HepG2 (cell line): Measurements from ENCODE around the gene KCNJ6. TPM values are rescaled to one million over a fixed set of nuclear protein-coding genes. Genes with fewer than 3 reads are reported as not detected.

Experiments used
- ATAC-seq: fragments of 200-7000 bp; cut with Tn5 transposase; 3 replicates; pipeline ENCODE4 v1.9.1; 2020; ENCODE audit warnings: mild to moderate bottlenecking, moderate library complexity
- BruUV-seq: library from RNA; stranded (reverse); fragments of 400-500 nt; replicated peaks from 2 replicates; lab custom pipeline; 2021; lab: Mats Ljungman, UMichigan
- CTCF ChIA-PET: fragments of 300-600 bp; formaldehyde crosslinking; extraction: SDS; loops from one replicate; lab custom pipeline; 2021; ENCODE audit warnings: low total read pairs, inconsistent platforms, low intra/inter-chr PET ratio; lab: Yijun Ruan, JAX
- POLR2A ChIA-PET: fragments of 350-600 bp; sonication (Branson Sonifier 250); formaldehyde crosslinking; loops from one replicate; lab custom pipeline; 2020; ENCODE audit warnings: antibody characterized with exemption, inconsistent platforms; lab: Yijun Ruan, JAX
- DNase-seq: peaks from one replicate; pipeline ENCODE4 v3.0.0-alpha.2; 2015; ENCODE audit warnings: low spot score
- FAIRE-seq: peaks from 3 replicates; lab custom pipeline; 2011; peaks lifted over from hg19 to GRCh38; lab: Jason Lieb, UNC
- H2AFZ ChIP-seq: one replicate; pipeline ENCODE4 v1.6.1; 2011; ENCODE audit warnings: low read length, inconsistent platforms
- H3K27ac ChIP-seq: fragments of 300-600 bp; 3 replicates; pipeline ENCODE4 v1.8.0; 2011; ENCODE audit warnings: mixed run types, mild to moderate bottlenecking, mixed read lengths, low read length, inconsistent platforms; ENCODE audit not compliant: insufficient read depth; ENCODE audit errors: extremely low read length
- H3K27me3 ChIP-seq, 2 experiments: fragments of 200-600 bp in 1 of 2; 2 replicates in 1 of 2; 3 replicates in 1 of 2; pipeline versions ENCODE4 v1.6.0 to v1.8.0; 2011; ENCODE audit warnings: low read length in 2 of 2, mild to moderate bottlenecking in 2 of 2, moderate library complexity in 2 of 2, inconsistent platforms in 1 of 2; ENCODE audit not compliant: insufficient read depth in 2 of 2, control insufficient read depth in 1 of 2
- H3K36me3 ChIP-seq, 2 experiments: fragments of 200-600 bp in 1 of 2; replicated peaks in 1 of 2; 2 replicates in 1 of 2; 3 replicates in 1 of 2; pipeline versions ENCODE4 v1.5.1 to v1.8.0; 2011; ENCODE audit warnings: low read length in 2 of 2, inconsistent platforms in 1 of 2; ENCODE audit not compliant: insufficient read depth in 2 of 2, control insufficient read depth in 1 of 2
- H3K4me1 ChIP-seq: 2 replicates; pipeline ENCODE4 v1.5.1; 2012; ENCODE audit warnings: low read length, inconsistent platforms; ENCODE audit not compliant: insufficient read depth
- H3K4me2 ChIP-seq: 2 replicates; pipeline ENCODE4 v1.6.0; 2011; ENCODE audit warnings: low read depth, low read length, inconsistent platforms
- H3K4me3 ChIP-seq, 3 experiments: fragments of 200-600 bp in 1 of 3; sonication (generic), shearing (Covaris generic) in 1 of 3; replicated peaks in 1 of 3; 2 replicates each; pipeline ENCODE4 v1.5.1; 2011 to 2016; ENCODE audit warnings: low read length in 3 of 3, inconsistent platforms in 2 of 3, low read depth in 2 of 3, mild to moderate bottlenecking in 2 of 3, control low read depth in 1 of 3, mixed read lengths in 1 of 3; ENCODE audit not compliant: insufficient read depth in 1 of 3
- H3K79me2 ChIP-seq: one replicate; pipeline ENCODE4 v1.6.1; 2011; ENCODE audit warnings: low read length, inconsistent platforms; ENCODE audit not compliant: insufficient read depth
- H3K9ac ChIP-seq: 2 replicates; pipeline ENCODE4 v1.6.0; 2011; ENCODE audit warnings: mild to moderate bottlenecking, low read depth, low read length, inconsistent platforms; ENCODE audit not compliant: insufficient read depth
- H3K9me3 ChIP-seq: 2 replicates; pipeline ENCODE4 v1.5.1; 2012; ENCODE audit warnings: mild to moderate bottlenecking, low read length
- H4K20me1 ChIP-seq: 2 replicates; pipeline ENCODE4 v1.6.0; 2011; ENCODE audit warnings: inconsistent platforms, mild to moderate bottlenecking, low read length, moderate library complexity; ENCODE audit not compliant: insufficient read depth
- GABPA ChIP-seq, 2 experiments: IDR thresholded peaks; 2 replicates each; pipeline ENCODE4 v1.6.1; 2011 to 2016; ENCODE audit warnings: low read depth in 2 of 2, low read length in 1 of 2, missing biosample characterization in 1 of 2, missing genetic modification characterization in 1 of 2
- NCOA5 ChIP-seq: sonication (generic); formaldehyde crosslinking; IDR thresholded peaks from 2 replicates; pipeline ENCODE4 v1.4.0; 2020; ENCODE audit warnings: missing genetic modification reagents
- PAF1 ChIP-seq: IDR thresholded peaks from 2 replicates; pipeline ENCODE4 v1.6.1; 2016; ENCODE audit warnings: missing genetic modification reagents, missing compliant biosample characterization
- RBM22 ChIP-seq: fragments of 200-400 bp; formaldehyde crosslinking; optimal IDR thresholded peaks from 2 replicates; pipeline ENCODE3; 2017; ENCODE audit warnings: mild to moderate bottlenecking, low read length, moderate library complexity
- TIGD3 ChIP-seq: sonication (generic); formaldehyde crosslinking; IDR thresholded peaks from 2 replicates; pipeline ENCODE4 v1.5.1; 2020; ENCODE audit warnings: mild to moderate bottlenecking, missing genetic modification reagents, borderline replicate concordance
- TOPORS ChIP-seq: sonication (generic); formaldehyde crosslinking; IDR thresholded peaks from 2 replicates; pipeline ENCODE4 v1.8.0; 2023; ENCODE audit warnings: mild to moderate bottlenecking, missing genetic modification reagents
- ZNF572 ChIP-seq: sonication (generic); formaldehyde crosslinking; IDR thresholded peaks from 2 replicates; pipeline ENCODE4 v1.5.1; 2020; ENCODE audit warnings: mild to moderate bottlenecking, missing genetic modification reagents
- WGBS: methylation state at CpG from one replicate; pipeline ENCODE4 v1.1.6; 2017; ENCODE audit warnings: low lambda C conversion rate; 5-methylcytosine and 5-hydroxymethylcytosine counted together
- in situ Hi-C: cut with HindIII; loops from 2 replicates; pipeline ENCODE4 v1.10.0; 2017; ENCODE audit warnings: low pct_unique_long_range_greater_than_20kb; ENCODE audit not compliant: extremely low pct_ligation_motif_present
- intact Hi-C: fragments of 100-400 bp; cut with micrococcal nuclease; formaldehyde crosslinking; loops from one replicate; pipeline ENCODE4 v1.10.0; 2022; ENCODE audit not compliant: unreplicated experiment
- polyA plus RNA-seq, 8 experiments: library from polyadenylated mRNA; depleted of rRNA in 3 of 8; stranded (reverse) in 7 of 8; unstranded in 1 of 8; fragments of >200 nt; fragmentation: Illumina TruSeq in 4 of 8; extraction: Trizol in 4 of 8; gene quantifications; 2 replicates each; pipeline versions ENCODE4 v1.2.1 to v1.2.3, GENCODE V29; 2011 to 2016; ENCODE audit warnings: low read depth in 4 of 8, missing spikeins in 1 of 8, mixed read lengths in 1 of 8; ENCODE audit not compliant: insufficient read depth in 1 of 8
- total RNA-seq, 5 experiments: library from RNA; depleted of rRNA; stranded (reverse); fragments of >200 nt; fragmentation: Illumina TruSeq; extraction: Trizol; gene quantifications; 2 replicates each; pipeline ENCODE4 v1.2.3, GENCODE V29; 2016; ENCODE audit warnings: low read depth in 1 of 5
- TF ChIP-seq, protein P1 (sequence below): IDR thresholded peaks from 2 replicates; pipeline ENCODE4 v1.6.1; 2016; ENCODE audit warnings: low read depth, borderline replicate concordance

The KCNJ6 gene
- total and polyA plus RNA-seq, 2 of the 13 experiments (the other 11 are each of a cell fraction or from before 2014, with no cell fraction given), result not detected

DNA sequence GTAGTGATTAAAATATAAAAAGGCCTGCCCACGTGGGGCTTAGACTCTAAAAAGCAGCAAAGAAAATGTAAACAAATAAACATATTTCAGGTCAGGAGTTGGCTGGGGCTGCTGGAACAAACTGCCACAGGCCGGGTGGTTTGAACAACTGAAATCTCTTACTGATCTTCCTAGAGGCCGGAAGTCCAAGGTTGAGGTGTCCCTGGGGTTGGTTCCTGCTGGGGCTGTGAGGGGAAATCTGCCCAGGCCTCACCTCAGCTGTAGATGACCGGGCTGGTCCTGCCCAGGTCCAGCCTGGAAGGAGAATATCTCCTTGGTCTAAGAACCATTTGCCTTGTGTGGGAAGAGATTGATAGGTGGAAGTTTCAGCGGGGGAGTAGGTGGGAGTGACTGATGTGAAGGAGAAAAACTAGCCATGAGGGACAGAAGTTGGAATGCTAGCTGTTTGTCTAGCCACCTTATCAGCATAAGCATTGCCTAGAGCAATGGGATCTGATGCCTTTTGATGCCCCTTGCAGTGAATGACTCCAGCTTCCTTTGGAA lies 328.6 kb downstream of the KCNJ6 start:
- ChIA-PET POLR2A (no interaction called here), CTCF (no interaction called here)
- ATAC-seq (no peak; the same call in 2 of the 3 replicates), DNase-seq (no peak), FAIRE-seq (no peak)
- Histone ChIP-seq H3K27ac (no peak overlapping the region), H3K9me3 (no peaks in the 10 kb centered on the region), H3K4me3 (no peak overlapping the region), H3K4me2 (no peak overlapping the region), H4K20me1 (no peaks in the 10 kb centered on the region), H3K36me3 (no peaks in the 10 kb centered on the region), H3K27me3 (peaks cover 1 to 8% of the 10 kb centered on the region in 2 experiments; a peak in 2 of 5 replicates), H3K79me2 (no peaks in the 10 kb centered on the region), H3K9ac (no peak overlapping the region), H3K4me1 (no peaks in the 10 kb centered on the region)
- intact Hi-C loops, result no loop called here
- BruUV-seq, result no TSS peak
- WGBS, result 6% methylated on average over 5 of the region's 5 CpGs
- TF ChIP-seq, protein P1, sequence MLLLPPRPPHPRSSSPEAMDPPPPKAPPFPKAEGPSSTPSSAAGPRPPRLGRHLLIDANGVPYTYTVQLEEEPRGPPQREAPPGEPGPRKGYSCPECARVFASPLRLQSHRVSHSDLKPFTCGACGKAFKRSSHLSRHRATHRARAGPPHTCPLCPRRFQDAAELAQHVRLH (CRISPR knock-in tag), result no peak
- TF ChIP-seq NCOA5 (no peak), ZNF572 (CRISPR knock-in tag) (no peak), PAF1 (CRISPR knock-in tag) (no peak), GABPA (IDR thresholded peaks at IDR 0.05; ENCODE audit: low read depth, low read length) (no peak), GABPA (CRISPR knock-in tag; IDR thresholded peaks at IDR 0.05; ENCODE audit: low read depth) (peak; percentile 61), RBM22 (no peak)
- TF ChIP-seq, all 625 proteins: peak for 1
- in situ Hi-C loops, result no loop called here
- H2AFZ ChIP-seq, result no peak overlapping the region

- H3K4me1 ChIP-seq, result no peaks in the 10 kb centered on the region
- no peak for DNase-seq
- peaks cover 0 to 3% of the 10 kb centered on the region in 2 experiments; a peak in 2 of 5 replicates for H3K27me3 ChIP-seq
- no peak for ATAC-seq
- no TSS peak for BruUV-seq
- in situ Hi-C loops, result no loop called here
- no peaks in the 10 kb centered on the region for H4K20me1 ChIP-seq
- 88% methylated on average over 4 of the region's 4 CpGs for WGBS
- H2AFZ ChIP-seq, result no peak overlapping the region
- POLR2A ChIA-PET, result no interaction called here
- no peak for FAIRE-seq
- H3K27ac ChIP-seq, result no peak overlapping the region
- no peak for TF ChIP-seq TOPORS (CRISPR knock-in tag)
- no peak for TF ChIP-seq TIGD3 (CRISPR knock-in tag)
- CTCF ChIA-PET, result no interaction called here
- no peak overlapping the region for H3K4me3 ChIP-seq
- H3K79me2 ChIP-seq, result no peaks in the 10 kb centered on the region
- H3K9me3 ChIP-seq, result no peaks in the 10 kb centered on the region
- H3K9ac ChIP-seq, result no peak overlapping the region
- no peaks in the 10 kb centered on the region for H3K36me3 ChIP-seq
- H3K4me2 ChIP-seq, result no peak overlapping the region
- intact Hi-C loops, result no loop called here
These were observed 329.1 kb downstream of the KCNJ6 start for GRCh38 chr21:37587203-37587602.
